Loucy (cell line): ENCODE results near the gene GGACT.

ENCODE experiments used
- EZH2phosphoT487 ChIP-seq: fragments of 200-600 bp; IDR thresholded peaks from 2 replicates; pipeline ENCODE4 v1.6.1; 2018; ENCODE audit warnings: antibody characterized with exemption, mild to moderate bottlenecking, moderate library complexity, borderline replicate concordance
- TF ChIP-seq, protein P1 (sequence below): fragments of 200-600 bp; sonication (generic); conservative IDR thresholded peaks from 2 replicates; pipeline ENCODE4 v1.5.1; 2014; ENCODE audit warnings: mild to moderate bottlenecking, antibody characterized with exemption, low read length

DNA sequence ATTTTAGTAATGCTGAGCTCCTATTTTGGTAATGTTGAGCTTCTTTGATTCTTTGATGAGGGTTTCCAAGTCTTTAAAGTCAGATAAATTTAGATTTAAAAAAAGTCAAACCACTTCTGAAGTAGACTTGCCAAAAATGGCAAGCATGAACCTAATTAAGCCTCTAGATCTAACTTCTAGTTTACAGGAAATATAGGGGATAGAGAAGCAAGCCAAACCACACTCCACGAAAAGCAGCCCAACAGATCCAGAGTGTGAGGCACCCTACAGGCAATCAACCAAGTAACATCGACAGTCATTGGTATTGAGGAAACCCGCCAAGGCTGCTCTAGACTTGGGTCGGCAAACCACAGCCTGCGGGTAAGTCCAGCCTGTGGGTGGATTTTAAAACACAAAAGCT lies 3.7 kb downstream of the GGACT start:
- TF ChIP-seq, protein P1, sequence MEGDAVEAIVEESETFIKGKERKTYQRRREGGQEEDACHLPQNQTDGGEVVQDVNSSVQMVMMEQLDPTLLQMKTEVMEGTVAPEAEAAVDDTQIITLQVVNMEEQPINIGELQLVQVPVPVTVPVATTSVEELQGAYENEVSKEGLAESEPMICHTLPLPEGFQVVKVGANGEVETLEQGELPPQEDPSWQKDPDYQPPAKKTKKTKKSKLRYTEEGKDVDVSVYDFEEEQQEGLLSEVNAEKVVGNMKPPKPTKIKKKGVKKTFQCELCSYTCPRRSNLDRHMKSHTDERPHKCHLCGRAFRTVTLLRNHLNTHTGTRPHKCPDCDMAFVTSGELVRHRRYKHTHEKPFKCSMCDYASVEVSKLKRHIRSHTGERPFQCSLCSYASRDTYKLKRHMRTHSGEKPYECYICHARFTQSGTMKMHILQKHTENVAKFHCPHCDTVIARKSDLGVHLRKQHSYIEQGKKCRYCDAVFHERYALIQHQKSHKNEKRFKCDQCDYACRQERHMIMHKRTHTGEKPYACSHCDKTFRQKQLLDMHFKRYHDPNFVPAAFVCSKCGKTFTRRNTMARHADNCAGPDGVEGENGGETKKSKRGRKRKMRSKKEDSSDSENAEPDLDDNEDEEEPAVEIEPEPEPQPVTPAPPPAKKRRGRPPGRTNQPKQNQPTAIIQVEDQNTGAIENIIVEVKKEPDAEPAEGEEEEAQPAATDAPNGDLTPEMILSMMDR: no peak
- TF ChIP-seq EZH2phosphoT487: no peak
